ENCODE data around the gene TJP2. TPM values are rescaled to one million over a fixed set of nuclear protein-coding genes. Genes with fewer than 3 reads are reported as not detected.
A peak's percentile ranks its signal among the peaks of the same experiment; 100 is the strongest.

TJP2 gene
- total RNA-seq, 1 experiment from 2014 or later: 155 TPM

- peaks cover 6% of the 10 kb centered on the region for H3K27me3 Mint-ChIP-seq (ENCODE audit: low read depth)
- H3K36me3 Mint-ChIP-seq: no peaks in the 10 kb centered on the region
- peaks cover 81% of the 10 kb centered on the region for H3K4me1 Mint-ChIP-seq
- peak overlapping the region; percentile 75 for H3K4me3 Mint-ChIP-seq
- H3K27ac Mint-ChIP-seq: 0 out of 2 replicates have a peak overlapping the region, but pooled peaks have one; percentile 9
- DNase-seq (ENCODE audit: low spot score): no peak
- ChIA-PET POLR2A (interaction anchor here (1.2 to 2.2 kb wide), 2 partner anchors 13 to 51 kb away, joined by 3 to 7 read pairs; no protein-coding TSS in a partner anchor), CTCF (interaction anchor here (0.9 to 1.7 kb wide), 5 partner anchors 12 to 138 kb away, joined by 3 to 16 read pairs (median 3); partner anchors contain the start of gene FXN)
- no peak; the same call in 1 of the 2 replicates for ATAC-seq
- no peaks in the 10 kb centered on the region for H3K9me3 Mint-ChIP-seq
- TF ChIP-seq NR2C2 (CRISPR knock-in tag; IDR thresholded peaks at IDR 0.05) (no peak), CTCF (IDR thresholded peaks at IDR 0.05) (no peak), NR3C1 (CRISPR knock-in tag; conservative IDR thresholded peaks at IDR 0.05; ENCODE audit: low read depth) (no peak), STAT6 (CRISPR knock-in tag; conservative IDR thresholded peaks at IDR 0.05; ENCODE audit: low read depth) (no peak), ZMAT4 (CRISPR knock-in tag; IDR thresholded peaks at IDR 0.05) (no peak), SMAD4 (CRISPR knock-in tag; IDR thresholded peaks at IDR 0.05) (no peak), PRRX2 (CRISPR knock-in tag; IDR thresholded peaks at IDR 0.05) (no peak), SMAD3 (CRISPR knock-in tag; IDR thresholded peaks at IDR 0.05; ENCODE audit: borderline replicate concordance) (no peak), SP1 (CRISPR knock-in tag; conservative IDR thresholded peaks at IDR 0.05) (no peak), ZNF121 (CRISPR knock-in tag; IDR thresholded peaks at IDR 0.05) (no peak), SOX15 (CRISPR knock-in tag; IDR thresholded peaks at IDR 0.05) (no peak), CREB1 (CRISPR knock-in tag; IDR thresholded peaks at IDR 0.05) (no peak)
- TF ChIP-seq, protein P1, sequence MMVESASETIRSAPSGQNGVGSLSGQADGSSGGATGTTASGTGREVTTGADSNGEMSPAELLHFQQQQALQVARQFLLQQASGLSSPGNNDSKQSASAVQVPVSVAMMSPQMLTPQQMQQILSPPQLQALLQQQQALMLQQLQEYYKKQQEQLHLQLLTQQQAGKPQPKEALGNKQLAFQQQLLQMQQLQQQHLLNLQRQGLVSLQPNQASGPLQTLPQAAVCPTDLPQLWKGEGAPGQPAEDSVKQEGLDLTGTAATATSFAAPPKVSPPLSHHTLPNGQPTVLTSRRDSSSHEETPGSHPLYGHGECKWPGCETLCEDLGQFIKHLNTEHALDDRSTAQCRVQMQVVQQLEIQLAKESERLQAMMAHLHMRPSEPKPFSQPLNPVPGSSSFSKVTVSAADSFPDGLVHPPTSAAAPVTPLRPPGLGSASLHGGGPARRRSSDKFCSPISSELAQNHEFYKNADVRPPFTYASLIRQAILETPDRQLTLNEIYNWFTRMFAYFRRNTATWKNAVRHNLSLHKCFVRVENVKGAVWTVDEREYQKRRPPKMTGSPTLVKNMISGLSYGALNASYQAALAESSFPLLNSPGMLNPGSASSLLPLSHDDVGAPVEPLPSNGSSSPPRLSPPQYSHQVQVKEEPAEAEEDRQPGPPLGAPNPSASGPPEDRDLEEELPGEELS (CRISPR knock-in tag; IDR thresholded peaks at IDR 0.05): no peak
- TF ChIP-seq, protein P2, sequence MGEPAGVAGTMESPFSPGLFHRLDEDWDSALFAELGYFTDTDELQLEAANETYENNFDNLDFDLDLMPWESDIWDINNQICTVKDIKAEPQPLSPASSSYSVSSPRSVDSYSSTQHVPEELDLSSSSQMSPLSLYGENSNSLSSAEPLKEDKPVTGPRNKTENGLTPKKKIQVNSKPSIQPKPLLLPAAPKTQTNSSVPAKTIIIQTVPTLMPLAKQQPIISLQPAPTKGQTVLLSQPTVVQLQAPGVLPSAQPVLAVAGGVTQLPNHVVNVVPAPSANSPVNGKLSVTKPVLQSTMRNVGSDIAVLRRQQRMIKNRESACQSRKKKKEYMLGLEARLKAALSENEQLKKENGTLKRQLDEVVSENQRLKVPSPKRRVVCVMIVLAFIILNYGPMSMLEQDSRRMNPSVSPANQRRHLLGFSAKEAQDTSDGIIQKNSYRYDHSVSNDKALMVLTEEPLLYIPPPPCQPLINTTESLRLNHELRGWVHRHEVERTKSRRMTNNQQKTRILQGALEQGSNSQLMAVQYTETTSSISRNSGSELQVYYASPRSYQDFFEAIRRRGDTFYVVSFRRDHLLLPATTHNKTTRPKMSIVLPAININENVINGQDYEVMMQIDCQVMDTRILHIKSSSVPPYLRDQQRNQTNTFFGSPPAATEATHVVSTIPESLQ (CRISPR knock-in tag; IDR thresholded peaks at IDR 0.05): no peak
These were observed 583 bp upstream of the TJP2 start for GRCh38 chr9:69173497-69173890.

DNA sequence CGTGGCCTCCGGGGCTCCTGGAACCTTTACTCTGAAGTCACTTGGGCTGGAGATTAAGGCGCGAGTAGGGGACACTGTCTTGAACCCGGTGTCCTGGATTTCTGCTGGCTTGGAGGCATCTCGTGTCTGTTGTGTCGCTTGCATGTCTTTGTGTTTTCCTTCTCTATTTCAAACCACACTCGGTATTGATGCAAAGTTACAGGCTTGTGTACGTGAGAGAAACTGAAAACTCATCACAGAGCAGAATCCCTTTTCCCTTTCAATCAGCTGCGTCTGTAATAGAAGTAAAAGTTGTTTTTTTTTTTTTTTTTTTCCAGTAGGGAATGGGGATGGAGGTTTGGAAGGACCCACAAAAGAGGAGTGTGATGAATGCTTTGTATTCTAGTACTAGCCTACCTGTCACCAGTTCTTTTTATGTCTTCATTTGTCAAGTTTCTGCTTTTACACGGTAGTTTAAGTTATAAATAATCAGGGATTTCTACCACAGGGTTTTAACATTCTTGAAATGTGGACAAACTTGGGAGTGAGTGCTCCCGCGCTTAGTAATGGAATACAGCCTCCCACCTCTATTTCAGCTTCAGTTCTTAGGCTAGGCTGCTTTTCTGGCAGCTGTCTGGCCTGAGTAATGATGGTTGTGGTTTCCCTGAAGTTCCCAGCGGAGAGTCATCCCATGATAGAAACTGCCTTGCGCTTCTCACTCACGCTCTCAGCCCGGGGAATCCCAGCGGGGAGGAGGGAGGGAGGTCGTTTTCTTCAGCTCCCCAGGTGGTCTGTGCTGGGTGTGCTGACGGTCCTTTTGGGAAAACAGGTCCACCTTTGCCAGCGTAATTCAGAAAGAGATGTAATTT lies 763 bp downstream of the TJP2 start:
- Mint-ChIP-seq H3K4me3 (peak overlapping the region; percentile 77), H3K4me1 (peaks cover 74% of the 10 kb centered on the region), H3K27me3 (ENCODE audit: low read depth) (peaks cover 6% of the 10 kb centered on the region), H3K27ac (peak overlapping the region; percentile 75), H3K36me3 (0 out of 2 replicates have a peak, but pooled peaks cover 3% of the 10 kb centered on the region), H3K9me3 (peaks cover 3% of the 10 kb centered on the region; the same call in 1 of the 2 replicates)
- DNase-seq (ENCODE audit: low spot score) (peak; percentile 63), ATAC-seq (peak; percentile 44)
- CTCF ChIA-PET: interaction anchor here (0.6 to 5.1 kb wide), 5 partner anchors 11 to 57 kb away, joined by 3 to 22 read pairs (median 4); no protein-coding TSS in a partner anchor
- POLR2A ChIA-PET: interaction anchor here (1.2 to 2.2 kb wide), 2 partner anchors 15 to 53 kb away, joined by 3 to 7 read pairs; no protein-coding TSS in a partner anchor
- no peak for TF ChIP-seq RORB (CRISPR knock-in tag; IDR thresholded peaks at IDR 0.05)
- no peak for TF ChIP-seq RELA (CRISPR knock-in tag; IDR thresholded peaks at IDR 0.05; ENCODE audit: borderline replicate concordance)
- TF ChIP-seq ZNF671 (CRISPR knock-in tag; IDR thresholded peaks at IDR 0.05): no peak
- TF ChIP-seq JAZF1 (CRISPR knock-in tag; IDR thresholded peaks at IDR 0.05): no peak
- TF ChIP-seq ZNF263 (CRISPR knock-in tag; IDR thresholded peaks at IDR 0.05; ENCODE audit: low read depth): no peak
- TF ChIP-seq GRHL2 (CRISPR knock-in tag; IDR thresholded peaks at IDR 0.05; ENCODE audit: insufficient replicate concordance, severe bottlenecking): no peak
- TF ChIP-seq ZSCAN18 (CRISPR knock-in tag; IDR thresholded peaks at IDR 0.05): no peak
- TF ChIP-seq TEAD1 (CRISPR knock-in tag; IDR thresholded peaks at IDR 0.05): no peak
